Neural progenitor cell (in vitro differentiated cells): ENCODE results near the gene MELTF.
"Not testable (repeated sequence)": the region's sequence is repeated elsewhere in the genome, so short reads cannot be mapped to it uniquely, and the experiment has no call there.

Experiments used
- CTCF ChIP-seq: fragments of 200-600 bp; sonication (generic); IDR thresholded peaks from 2 replicates; pipeline ENCODE4 v1.5.1; 2017; ENCODE audit warnings: antibody characterized with exemption, mild to moderate bottlenecking
- EZH2 ChIP-seq: fragments of 200-600 bp; sonication (generic); IDR thresholded peaks from 2 replicates; pipeline ENCODE4 v1.6.1; 2017; ENCODE audit warnings: antibody characterized with exemption, mild to moderate bottlenecking, moderate library complexity
- EZH2phosphoT487 ChIP-seq: fragments of 200-600 bp; sonication (generic); IDR thresholded peaks from 2 replicates; pipeline ENCODE4 v1.6.1; 2017; ENCODE audit warnings: antibody characterized with exemption

GRCh38 chr3:197051637-197052036 lies 22.0 kb upstream of the MELTF start:
- TF ChIP-seq EZH2, CTCF, EZH2phosphoT487: not testable (repeated sequence)
